ENCODE measurements around the gene SLC22A13. TPM values are rescaled to one million over a fixed set of nuclear protein-coding genes. Genes with fewer than 3 reads are reported as not detected.
A peak's percentile ranks its signal among the peaks of the same experiment; 100 is the strongest.

SLC22A13 gene
- total RNA-seq, 1 donor from 2014 or later = 1.2 TPM

DNA sequence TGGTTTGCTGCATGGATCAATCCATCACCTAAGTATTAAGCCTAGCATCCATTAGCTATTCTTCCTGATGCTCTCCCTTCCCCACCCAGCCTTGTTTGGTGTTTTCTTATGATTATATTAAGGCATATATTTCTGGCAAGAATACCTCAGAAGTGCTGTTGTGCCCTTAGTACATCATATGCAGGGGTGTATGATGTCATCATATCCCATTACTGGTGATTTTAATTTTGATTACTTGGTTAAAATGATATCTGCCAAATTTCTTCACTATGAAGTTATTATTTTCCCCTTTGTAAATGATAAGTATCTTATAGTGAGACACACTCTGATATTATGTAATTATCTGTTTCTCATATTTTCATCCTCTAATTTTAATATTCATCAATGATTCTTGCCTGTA is 31.9 kb downstream of the SLC22A13 start:
- H3K4me1 Mint-ChIP-seq (ENCODE audit: unreplicated experiment) = no peaks in the 10 kb centered on the region
- H3K27ac Mint-ChIP-seq (ENCODE audit: unreplicated experiment) = no peak overlapping the region
- H3K4me3 Mint-ChIP-seq (ENCODE audit: unreplicated experiment) = no peak overlapping the region
- no peaks in the 10 kb centered on the region for H3K9me3 Mint-ChIP-seq (ENCODE audit: unreplicated experiment)
- TF ChIP-seq, protein P1, sequence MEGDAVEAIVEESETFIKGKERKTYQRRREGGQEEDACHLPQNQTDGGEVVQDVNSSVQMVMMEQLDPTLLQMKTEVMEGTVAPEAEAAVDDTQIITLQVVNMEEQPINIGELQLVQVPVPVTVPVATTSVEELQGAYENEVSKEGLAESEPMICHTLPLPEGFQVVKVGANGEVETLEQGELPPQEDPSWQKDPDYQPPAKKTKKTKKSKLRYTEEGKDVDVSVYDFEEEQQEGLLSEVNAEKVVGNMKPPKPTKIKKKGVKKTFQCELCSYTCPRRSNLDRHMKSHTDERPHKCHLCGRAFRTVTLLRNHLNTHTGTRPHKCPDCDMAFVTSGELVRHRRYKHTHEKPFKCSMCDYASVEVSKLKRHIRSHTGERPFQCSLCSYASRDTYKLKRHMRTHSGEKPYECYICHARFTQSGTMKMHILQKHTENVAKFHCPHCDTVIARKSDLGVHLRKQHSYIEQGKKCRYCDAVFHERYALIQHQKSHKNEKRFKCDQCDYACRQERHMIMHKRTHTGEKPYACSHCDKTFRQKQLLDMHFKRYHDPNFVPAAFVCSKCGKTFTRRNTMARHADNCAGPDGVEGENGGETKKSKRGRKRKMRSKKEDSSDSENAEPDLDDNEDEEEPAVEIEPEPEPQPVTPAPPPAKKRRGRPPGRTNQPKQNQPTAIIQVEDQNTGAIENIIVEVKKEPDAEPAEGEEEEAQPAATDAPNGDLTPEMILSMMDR (IDR thresholded peaks at IDR 0.05) = no peak
- DNase-seq (ENCODE audit: extremely low spot score, unreplicated experiment) = peak; percentile 4
- H3K36me3 Mint-ChIP-seq (ENCODE audit: unreplicated experiment) = no peaks in the 10 kb centered on the region
- H3K27me3 Mint-ChIP-seq (ENCODE audit: unreplicated experiment) = no peaks in the 10 kb centered on the region

DNA sequence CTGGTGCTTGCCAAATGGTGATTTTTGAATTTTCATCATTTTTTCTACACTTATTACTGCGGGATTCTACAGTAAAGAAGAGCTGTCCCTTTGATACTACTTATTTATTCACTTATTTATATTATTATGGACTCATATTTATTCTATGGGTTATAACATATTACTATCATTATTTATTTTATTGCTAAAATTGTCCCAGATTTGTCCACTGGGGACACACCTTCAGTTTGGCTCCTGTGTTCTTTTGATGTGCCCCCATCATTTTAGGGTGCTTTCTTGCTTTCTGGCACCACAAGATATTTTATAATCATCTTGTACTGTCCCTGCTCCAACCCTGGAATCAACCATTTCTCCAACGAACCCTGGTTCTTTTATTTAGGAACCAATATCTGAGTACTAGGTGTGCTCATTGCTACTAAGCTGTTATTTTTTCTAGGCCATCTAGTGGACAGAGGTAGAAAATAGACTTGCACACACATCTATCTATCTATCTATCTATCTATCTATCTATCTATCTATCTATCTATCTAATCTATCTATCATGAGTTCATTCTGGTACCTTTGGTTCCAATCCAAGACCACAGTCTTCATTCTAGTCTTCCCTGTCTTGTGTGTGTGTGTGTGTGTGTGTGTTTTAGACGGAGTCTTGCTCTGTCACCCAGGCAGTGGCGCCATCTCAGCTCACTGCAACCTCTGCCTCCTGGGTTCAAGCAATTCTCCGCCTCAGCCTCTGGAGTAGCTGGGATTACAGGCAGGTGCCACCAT is 32.5 kb downstream of the SLC22A13 start:
- TF ChIP-seq, protein P1 (IDR thresholded peaks at IDR 0.05) = peak; percentile 55
- Mint-ChIP-seq H3K27me3 (ENCODE audit: unreplicated experiment) (no peaks in the 10 kb centered on the region), H3K9me3 (ENCODE audit: unreplicated experiment) (no peaks in the 10 kb centered on the region), H3K4me1 (ENCODE audit: unreplicated experiment) (no peaks in the 10 kb centered on the region), H3K36me3 (ENCODE audit: unreplicated experiment) (no peaks in the 10 kb centered on the region), H3K27ac (ENCODE audit: unreplicated experiment) (no peak overlapping the region), H3K4me3 (ENCODE audit: unreplicated experiment) (no peak overlapping the region)
- peak; percentile 44 for DNase-seq (ENCODE audit: extremely low spot score, unreplicated experiment)

DNA sequence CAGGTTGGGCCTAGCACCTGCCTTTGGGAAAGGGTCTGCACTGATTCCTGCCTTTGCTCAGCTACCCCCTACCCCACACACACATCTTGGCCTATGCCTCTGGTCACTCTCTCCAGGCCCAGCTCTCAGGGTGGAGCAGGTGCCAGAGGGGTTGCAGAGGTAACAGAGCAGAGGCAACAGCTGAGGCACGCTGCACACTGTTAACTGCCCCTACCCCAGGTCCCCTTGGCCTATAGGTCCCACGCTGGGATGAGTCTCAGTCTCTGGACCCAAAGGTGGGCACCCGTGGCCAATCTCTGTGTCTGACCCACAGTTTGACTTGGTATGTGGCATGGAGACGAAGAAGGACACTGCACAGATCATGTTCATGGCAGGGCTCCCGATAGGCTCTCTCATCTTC is 41.3 kb downstream of the SLC22A13 start:
- no peaks in the 10 kb centered on the region for H3K36me3 Mint-ChIP-seq (ENCODE audit: unreplicated experiment)
- no peaks in the 10 kb centered on the region for H3K27me3 Mint-ChIP-seq (ENCODE audit: unreplicated experiment)
- no peaks in the 10 kb centered on the region for H3K4me1 Mint-ChIP-seq (ENCODE audit: unreplicated experiment)
- peak; percentile 80 for DNase-seq (ENCODE audit: extremely low spot score, unreplicated experiment)
- TF ChIP-seq, protein P1 (IDR thresholded peaks at IDR 0.05) = no peak
- H3K4me3 Mint-ChIP-seq (ENCODE audit: unreplicated experiment) = no peak overlapping the region
- peaks cover 3% of the 10 kb centered on the region for H3K9me3 Mint-ChIP-seq (ENCODE audit: unreplicated experiment)
- no peak overlapping the region for H3K27ac Mint-ChIP-seq (ENCODE audit: unreplicated experiment)

DNA sequence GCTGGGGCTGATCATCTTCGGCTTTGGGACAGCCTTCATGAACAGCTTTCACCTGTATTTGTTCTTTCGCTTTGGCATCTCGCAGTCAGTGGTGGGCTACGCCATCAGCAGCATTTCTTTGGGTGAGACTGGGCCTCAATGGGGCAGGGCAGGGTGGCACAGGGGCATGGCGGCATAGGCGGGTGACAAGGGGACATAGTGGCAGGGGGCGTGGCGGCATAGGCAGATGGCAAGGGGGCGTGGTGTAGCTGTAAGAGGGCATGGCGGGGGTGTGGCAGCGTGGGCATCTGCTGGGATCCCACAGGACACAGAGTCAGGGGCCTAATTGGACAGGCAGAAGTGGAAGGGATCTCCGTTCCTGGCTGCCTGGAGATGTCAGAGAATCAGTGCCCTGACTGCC is 42.0 kb downstream of the SLC22A13 start:
- no peaks in the 10 kb centered on the region for H3K4me1 Mint-ChIP-seq (ENCODE audit: unreplicated experiment)
- H3K9me3 Mint-ChIP-seq (ENCODE audit: unreplicated experiment) = peaks cover 3% of the 10 kb centered on the region
- H3K36me3 Mint-ChIP-seq (ENCODE audit: unreplicated experiment) = no peaks in the 10 kb centered on the region
- H3K4me3 Mint-ChIP-seq (ENCODE audit: unreplicated experiment) = no peak overlapping the region
- peak; percentile 80 for DNase-seq (ENCODE audit: extremely low spot score, unreplicated experiment)
- H3K27me3 Mint-ChIP-seq (ENCODE audit: unreplicated experiment) = no peaks in the 10 kb centered on the region
- TF ChIP-seq, protein P1 (IDR thresholded peaks at IDR 0.05) = no peak
- H3K27ac Mint-ChIP-seq (ENCODE audit: unreplicated experiment) = no peak overlapping the region

DNA sequence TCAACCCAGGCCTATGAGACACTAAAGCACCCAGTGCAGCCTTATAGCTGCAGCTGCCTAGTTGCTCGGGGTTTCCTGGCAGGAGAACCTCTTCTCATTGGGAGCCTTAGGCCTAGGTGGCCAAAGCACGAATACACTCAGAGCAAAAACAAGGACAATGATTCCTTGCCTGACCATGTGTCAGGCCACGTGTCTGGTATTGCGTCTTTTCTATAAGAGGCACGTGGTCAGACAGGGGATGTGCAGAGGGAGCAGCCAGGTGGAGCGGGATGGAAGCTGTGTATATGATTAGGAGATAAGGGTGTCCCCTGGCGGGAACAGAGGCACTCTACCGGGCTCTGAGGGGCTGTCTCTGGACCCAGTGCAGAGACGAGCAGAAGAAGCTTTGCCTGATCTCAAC is 42.8 kb downstream of the SLC22A13 start:
- peaks cover 3% of the 10 kb centered on the region for H3K9me3 Mint-ChIP-seq (ENCODE audit: unreplicated experiment)
- no peak overlapping the region for H3K27ac Mint-ChIP-seq (ENCODE audit: unreplicated experiment)
- H3K4me3 Mint-ChIP-seq (ENCODE audit: unreplicated experiment) = no peak overlapping the region
- H3K36me3 Mint-ChIP-seq (ENCODE audit: unreplicated experiment) = no peaks in the 10 kb centered on the region
- H3K4me1 Mint-ChIP-seq (ENCODE audit: unreplicated experiment) = no peaks in the 10 kb centered on the region
- TF ChIP-seq, protein P1 (IDR thresholded peaks at IDR 0.05) = no peak
- peak; percentile 79 for DNase-seq (ENCODE audit: extremely low spot score, unreplicated experiment)
- H3K27me3 Mint-ChIP-seq (ENCODE audit: unreplicated experiment) = no peaks in the 10 kb centered on the region

All from osteocyte (in vitro differentiated cells).